ENCODE results near the gene WDR86.
A peak's percentile ranks its signal among the peaks of the same experiment; 100 is the strongest.

The WDR86 gene

GRCh38 chr7:151431768-151432311 lies 22.0 kb upstream of the WDR86 start:
- TF ChIP-seq CTCF (IDR thresholded peaks at IDR 0.05; ENCODE audit: extremely low read depth, insufficient read depth, missing control alignments) = no peak
- in situ Hi-C loops (cut with MboI; ENCODE audit: low pct_unique_long_range_greater_than_20kb, low sequenced_read_pairs, unreplicated experiment) = no loop called here
- no peak for DNase-seq (ENCODE audit: low spot score)

DNA sequence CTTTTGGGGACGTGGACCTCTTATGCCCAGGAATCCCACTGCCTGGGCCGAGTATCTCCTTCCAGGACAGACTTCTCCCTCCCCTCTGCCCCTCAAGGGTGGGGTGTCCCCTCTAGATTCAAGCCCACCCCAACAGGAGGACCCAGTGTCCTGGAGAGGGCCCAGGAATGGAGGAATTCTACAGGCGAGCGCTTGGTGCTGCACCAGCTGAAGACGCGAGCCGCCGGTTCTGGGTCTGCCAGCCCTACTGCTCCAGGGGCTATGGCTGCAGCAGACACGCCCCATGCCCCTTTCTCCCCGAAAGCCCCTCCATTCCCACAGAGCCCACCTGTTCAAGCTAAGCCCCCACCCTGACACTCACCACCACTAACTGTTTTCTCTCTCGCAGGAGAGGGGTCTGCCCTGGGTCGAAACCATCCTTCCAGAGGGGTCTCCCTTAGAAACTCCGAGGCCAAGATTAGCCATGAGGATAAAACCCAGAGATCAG lies 21.5 kb upstream of the WDR86 start:
- in situ Hi-C loops (cut with MboI; ENCODE audit: low pct_unique_long_range_greater_than_20kb, low sequenced_read_pairs, unreplicated experiment) = no loop called here
- TF ChIP-seq CTCF (IDR thresholded peaks at IDR 0.05; ENCODE audit: extremely low read depth, insufficient read depth, missing control alignments) = no peak
- no peak for DNase-seq (ENCODE audit: low spot score)

- no peak for TF ChIP-seq CTCF (IDR thresholded peaks at IDR 0.05; ENCODE audit: extremely low read depth, insufficient read depth, missing control alignments)
- no peak for DNase-seq (ENCODE audit: low spot score)
- in situ Hi-C loops (cut with MboI; ENCODE audit: low pct_unique_long_range_greater_than_20kb, low sequenced_read_pairs, unreplicated experiment) = no loop called here
Measured at GRCh38 chr7:151430391-151431205, 20.8 kb upstream of the WDR86 start.

DNA sequence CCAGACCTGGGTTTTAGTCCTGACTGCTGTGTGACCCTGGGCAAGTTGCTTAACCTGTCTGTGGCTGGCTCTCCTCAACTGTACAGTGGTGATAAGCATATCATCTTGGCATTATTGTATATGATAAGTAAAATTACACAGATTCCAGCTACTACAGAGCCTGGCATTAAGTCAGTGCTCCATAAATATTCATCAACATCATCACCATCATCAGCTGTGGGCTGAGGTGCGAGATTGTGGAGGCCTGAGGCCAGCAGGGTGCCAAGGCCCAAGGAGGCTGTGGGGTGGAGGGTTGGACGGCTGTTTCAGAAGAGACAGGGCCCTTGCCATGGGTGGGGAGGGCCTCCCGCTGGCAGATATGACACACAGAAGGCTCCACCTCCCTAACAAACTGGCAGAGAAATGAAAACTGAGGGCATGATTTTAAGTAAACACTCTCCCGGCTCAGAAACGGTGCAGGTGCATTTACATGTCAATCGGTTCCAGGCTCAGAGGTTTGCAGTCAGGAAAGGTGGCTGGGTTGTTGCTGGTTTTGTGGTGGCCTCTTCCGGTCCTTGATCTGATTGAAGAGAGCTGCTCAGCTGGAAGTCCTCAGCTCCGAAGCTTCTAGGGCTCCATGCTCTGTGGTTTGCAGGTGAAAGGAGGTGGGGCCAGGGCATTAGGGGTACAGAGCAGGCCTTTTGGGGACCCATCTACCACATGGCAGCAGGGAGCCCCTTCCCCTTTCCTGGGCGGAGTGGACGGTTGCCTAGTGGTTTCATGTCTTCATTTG lies 19.9 kb upstream of the WDR86 start:
- DNase-seq (ENCODE audit: low spot score) = peak; percentile 73
- in situ Hi-C loops (cut with MboI; ENCODE audit: low pct_unique_long_range_greater_than_20kb, low sequenced_read_pairs, unreplicated experiment) = no loop called here
- TF ChIP-seq CTCF (IDR thresholded peaks at IDR 0.05; ENCODE audit: extremely low read depth, insufficient read depth, missing control alignments) = no peak

DNA sequence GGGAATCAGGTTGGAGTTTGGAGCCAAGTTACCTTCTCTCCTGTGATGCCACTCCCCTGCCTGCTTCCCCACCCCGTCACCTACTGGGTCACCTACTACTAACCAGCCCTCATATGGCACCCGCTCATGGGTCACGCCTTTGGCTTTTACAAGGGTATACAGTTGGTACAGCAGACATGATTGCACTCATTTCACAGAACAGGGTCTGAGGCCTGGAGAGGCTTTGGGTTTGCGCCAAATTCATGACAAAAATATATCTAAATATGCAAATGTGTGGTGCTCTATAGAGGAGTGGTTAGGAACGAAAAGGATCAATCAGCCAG lies 19.4 kb upstream of the WDR86 start:
- no peak for DNase-seq (ENCODE audit: low spot score)
- no peak for TF ChIP-seq CTCF (IDR thresholded peaks at IDR 0.05; ENCODE audit: extremely low read depth, insufficient read depth, missing control alignments)
- in situ Hi-C loops (cut with MboI; ENCODE audit: low pct_unique_long_range_greater_than_20kb, low sequenced_read_pairs, unreplicated experiment) = no loop called here

GRCh38 chr7:151428378-151429236 lies 18.8 kb upstream of the WDR86 start:
- no peak for DNase-seq (ENCODE audit: low spot score)
- no peak for TF ChIP-seq CTCF (IDR thresholded peaks at IDR 0.05; ENCODE audit: extremely low read depth, insufficient read depth, missing control alignments)
- in situ Hi-C loops (cut with MboI; ENCODE audit: low pct_unique_long_range_greater_than_20kb, low sequenced_read_pairs, unreplicated experiment) = no loop called here
